CD4-positive, alpha-beta T cell treated with Interleukin-12 subunit alpha and Interleukin-12 subunit beta, for 1 hour (primary cell): ENCODE measurements around the gene NCAM1.
A peak's percentile ranks its signal among the peaks of the same experiment; 100 is the strongest.
"Not testable (repeated sequence)": the region's sequence is repeated elsewhere in the genome, so short reads cannot be mapped to it uniquely, and the experiment has no call there.

Experiments
- DNase-seq: peaks from one replicate; pipeline ENCODE4 v3.0.0-alpha.2; 2020

The NCAM1 gene

GRCh38 chr11:113282898-113283437 lies 321.7 kb downstream of the NCAM1 start:
- no peak for DNase-seq

- no peak for DNase-seq
Observed at GRCh38 chr11:113283881-113284280, 322.7 kb downstream of the NCAM1 start.

GRCh38 chr11:113286009-113286408 lies 324.8 kb downstream of the NCAM1 start:
- DNase-seq, result no peak

DNA sequence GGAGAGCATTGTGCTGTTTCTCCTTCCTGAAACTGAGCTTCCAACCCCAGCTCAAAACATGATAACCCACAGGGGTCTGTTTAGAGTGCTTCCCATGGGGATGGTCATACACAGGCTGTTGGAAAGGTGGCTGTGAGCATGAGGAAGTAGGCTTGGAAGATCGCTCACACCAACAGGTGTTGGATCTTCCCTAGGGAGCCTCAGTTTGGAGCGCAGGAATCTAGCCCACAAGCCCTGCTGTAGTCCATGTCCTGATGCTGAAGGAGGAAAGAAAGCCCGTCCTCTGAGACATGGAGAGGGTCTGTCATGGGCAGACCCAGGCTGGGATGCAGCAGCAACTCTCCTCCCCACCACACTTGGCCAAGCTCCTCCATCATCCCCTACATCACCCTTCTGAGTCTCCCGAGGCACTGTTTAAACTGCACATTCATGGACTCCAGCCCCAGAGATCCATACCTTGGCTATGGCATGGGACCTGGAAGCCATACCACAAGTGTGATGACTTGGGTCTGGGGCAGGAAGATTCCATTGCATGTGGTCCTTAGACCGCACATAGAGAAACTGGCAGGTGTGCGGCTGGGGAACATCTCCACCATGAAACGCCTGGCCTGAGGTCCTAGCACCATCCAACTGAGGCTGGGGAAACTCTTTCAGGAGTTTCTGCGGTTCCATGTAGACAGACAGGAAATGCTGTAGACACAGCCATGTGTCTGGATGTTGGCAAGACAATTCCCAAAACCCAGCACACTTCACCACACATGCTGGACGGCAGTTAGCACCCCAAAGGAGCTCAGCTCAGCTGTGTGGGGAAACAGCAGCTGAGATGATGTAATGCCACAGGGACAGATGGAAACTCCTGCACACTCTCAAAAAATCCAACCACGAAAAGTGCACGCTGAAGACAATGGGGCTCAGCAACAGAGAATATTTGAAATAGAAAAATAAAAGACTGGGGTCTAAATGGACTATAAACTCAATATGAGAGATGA lies 325.6 kb downstream of the NCAM1 start:
- DNase-seq, result no peak

DNA sequence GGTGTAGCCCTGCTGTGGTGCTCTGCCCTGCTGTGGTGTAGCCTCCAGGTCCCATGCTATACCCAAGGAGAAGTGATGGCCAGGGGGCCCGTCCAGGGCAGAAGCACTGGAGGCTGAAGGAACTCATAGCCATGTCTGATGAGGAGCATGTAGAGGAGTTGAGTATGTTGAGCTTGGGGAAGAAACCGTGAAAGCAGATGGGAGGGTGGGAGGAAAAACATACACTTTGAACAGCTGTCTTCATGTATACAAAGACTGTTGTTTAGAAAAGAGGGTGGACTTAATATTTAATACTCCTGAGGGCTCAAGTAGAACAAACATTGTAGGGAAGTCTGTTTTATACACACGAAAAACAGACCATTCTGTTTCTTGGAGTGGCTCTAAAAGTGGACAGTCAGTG lies 326.6 kb downstream of the NCAM1 start:
- DNase-seq, result no peak

DNA sequence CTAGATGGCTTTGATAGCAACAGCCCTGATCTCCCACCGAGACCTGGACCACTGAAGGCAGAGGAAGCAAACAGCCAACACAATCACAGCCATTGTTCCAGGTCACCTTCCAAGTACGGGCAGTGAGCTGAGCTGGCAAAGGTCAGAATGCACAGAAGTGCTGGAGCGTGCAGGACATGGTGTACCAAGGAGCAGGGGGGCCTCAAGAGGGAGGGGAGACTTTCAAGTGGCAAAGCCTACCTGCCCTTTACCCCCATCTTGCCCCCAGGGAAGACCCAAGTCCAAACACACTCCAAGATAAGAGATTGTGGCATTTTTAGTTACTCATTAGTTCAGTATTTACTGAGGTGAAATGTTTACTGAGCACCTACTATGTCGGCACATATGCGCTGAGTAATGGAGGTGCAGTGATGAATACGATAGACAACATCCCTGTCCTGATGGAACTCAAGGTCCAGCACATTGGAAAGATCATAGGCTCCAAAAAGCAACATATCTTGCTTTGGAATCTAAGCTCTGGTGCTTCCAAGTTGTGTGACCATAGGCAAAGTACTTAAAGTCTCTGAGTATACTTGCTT lies 327.2 kb downstream of the NCAM1 start:
- DNase-seq, result no peak

- DNase-seq, result peak; percentile 63
Observed at GRCh38 chr11:113289431-113290187, 328.4 kb downstream of the NCAM1 start.

DNA sequence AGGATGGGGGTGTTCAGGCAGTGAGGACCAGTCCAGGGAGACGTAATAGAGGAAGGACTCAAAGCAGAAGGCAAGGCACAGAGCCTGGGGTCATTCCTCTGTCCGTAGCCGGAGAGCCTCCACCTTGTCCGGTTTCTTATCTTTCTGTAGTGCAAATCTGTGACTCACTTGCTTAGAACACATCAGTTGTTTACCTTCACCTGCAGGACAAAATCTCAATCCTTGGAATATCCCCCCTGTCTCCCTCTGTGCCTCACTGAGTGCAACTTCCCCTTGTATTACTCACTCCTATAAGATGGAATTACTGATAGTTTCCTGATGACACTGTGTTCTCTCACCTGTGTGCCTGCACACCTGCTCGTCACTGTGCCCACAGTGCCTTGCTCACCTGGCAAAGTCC lies 332.7 kb downstream of the NCAM1 start:
- DNase-seq, result no peak

DNA sequence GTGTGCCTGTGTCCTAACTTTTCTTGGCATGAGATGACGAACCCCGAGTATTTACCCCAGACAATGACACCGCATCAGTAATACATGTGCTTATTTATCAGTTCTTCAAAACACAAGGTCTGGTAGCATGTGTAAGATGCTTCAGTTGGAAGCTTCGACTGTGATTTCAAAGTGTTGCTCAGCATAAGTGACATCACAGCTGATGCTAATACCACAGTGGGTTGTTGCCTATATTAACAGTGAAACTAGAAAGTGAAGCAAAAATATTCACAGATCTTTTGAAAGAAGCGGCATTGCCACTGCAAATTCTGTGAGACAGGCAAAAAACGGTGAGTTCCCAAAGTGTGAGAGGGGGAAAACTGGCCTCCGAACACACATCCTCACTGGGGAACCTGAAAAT lies 334.8 kb downstream of the NCAM1 start:
- no peak for DNase-seq

DNA sequence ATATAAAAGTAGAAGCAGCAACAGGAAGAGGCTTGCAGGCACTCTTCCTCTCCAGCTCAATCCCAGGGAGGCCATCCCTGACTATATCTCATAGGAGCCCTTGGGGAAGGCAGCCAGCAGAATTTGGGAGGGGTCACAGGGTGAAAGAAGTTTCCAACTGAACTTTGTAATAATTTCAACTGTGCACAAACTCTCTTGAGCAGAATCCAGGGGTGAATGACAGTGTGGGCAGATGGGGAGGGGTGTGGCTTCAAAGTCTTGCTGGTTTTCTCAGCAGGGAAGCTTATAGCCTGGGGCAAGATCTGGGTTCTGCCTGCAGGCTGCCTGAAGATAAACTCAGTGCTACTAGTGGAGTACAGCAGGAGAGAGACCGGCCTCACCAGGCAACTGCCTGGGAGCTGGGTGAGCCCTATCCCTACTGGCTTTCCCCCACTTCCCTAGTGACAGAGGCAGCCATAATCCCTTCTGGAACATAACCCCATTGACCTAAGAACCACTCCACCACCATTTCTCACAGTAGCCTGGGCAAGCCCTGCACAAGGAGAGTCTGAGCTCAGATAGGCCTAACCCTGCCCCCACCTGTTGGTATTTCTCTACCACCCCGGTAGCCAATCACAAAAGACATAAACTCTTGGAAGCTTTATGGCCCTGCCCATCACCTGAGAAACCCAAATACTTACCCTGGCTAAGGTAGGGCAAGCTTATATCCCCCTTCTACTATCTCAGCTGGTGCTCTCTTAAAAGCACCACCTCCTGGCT lies 335.4 kb downstream of the NCAM1 start:
- no peak for DNase-seq

- DNase-seq, result not testable (repeated sequence)
Observed at GRCh38 chr11:113298496-113298895, 337.3 kb downstream of the NCAM1 start.

- no peak for DNase-seq
Observed at GRCh38 chr11:113304916-113305315, 343.7 kb downstream of the NCAM1 start.

DNA sequence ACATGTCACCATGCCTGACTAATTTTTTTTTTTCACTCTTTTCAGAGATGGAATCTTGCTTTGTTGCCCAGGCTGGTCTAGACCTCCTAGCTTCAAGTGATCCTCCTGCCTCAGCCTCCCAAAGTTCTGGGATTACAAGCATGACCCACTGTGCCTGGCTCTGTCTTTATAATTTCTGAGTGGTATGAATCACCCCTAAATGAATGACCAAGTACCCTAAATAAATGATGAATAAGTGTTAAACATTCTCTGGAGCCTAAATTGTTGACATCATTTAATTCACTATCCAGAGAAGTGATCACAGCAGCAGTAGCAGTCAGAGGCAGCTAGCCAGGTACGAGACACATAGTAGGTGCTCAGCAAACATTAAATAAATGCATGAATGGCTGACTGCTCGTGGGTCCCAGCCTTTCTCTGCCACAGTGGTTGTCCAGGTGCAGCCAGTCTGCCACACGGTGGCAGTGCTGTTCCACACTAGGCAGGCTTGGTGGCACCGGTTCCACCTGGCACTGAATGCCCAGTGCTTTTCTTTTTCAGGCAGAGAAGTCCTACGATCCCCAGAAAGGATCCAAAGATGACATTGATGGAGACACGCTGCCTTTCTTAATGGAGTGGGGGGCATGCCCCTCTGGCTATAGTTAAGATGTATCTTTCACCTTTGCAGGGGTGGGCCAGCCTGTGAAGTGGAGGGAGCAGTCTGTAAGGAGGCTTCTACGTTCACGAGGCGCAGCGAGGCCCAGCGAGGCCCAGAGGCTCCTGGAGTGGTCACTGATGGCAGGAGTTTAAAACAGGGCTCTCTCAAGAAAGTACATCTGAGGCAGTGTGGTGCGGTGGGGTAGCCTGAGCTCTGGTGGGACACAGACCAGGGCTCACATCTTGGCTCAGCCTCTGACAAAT lies 344.5 kb downstream of the NCAM1 start:
- peak; percentile 72 for DNase-seq

GRCh38 chr11:113308601-113309000 lies 347.4 kb downstream of the NCAM1 start:
- DNase-seq, result no peak

- no peak for DNase-seq
Observed at GRCh38 chr11:113311536-113311935, 350.3 kb downstream of the NCAM1 start.

DNA sequence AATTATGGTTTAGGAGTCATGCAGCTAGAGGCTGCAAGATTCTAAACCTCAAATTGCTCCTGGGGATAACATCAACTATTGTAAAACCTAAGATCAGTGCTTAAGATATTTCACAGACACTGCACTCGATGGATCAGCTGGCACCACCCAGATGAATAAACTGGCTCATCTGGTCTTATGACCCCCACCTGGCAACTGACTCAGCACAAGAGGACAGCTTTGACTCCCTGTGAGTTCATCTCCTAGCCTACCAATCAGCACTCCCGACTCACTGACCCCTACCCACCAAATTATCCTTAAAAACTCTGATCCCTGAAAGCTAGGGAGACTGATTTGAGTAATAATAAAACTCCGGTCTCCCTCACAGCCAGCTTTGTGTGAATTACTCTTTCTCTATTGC lies 352.4 kb downstream of the NCAM1 start:
- DNase-seq, result no peak

GRCh38 chr11:113314065-113314388 lies 352.8 kb downstream of the NCAM1 start:
- DNase-seq, result no peak

DNA sequence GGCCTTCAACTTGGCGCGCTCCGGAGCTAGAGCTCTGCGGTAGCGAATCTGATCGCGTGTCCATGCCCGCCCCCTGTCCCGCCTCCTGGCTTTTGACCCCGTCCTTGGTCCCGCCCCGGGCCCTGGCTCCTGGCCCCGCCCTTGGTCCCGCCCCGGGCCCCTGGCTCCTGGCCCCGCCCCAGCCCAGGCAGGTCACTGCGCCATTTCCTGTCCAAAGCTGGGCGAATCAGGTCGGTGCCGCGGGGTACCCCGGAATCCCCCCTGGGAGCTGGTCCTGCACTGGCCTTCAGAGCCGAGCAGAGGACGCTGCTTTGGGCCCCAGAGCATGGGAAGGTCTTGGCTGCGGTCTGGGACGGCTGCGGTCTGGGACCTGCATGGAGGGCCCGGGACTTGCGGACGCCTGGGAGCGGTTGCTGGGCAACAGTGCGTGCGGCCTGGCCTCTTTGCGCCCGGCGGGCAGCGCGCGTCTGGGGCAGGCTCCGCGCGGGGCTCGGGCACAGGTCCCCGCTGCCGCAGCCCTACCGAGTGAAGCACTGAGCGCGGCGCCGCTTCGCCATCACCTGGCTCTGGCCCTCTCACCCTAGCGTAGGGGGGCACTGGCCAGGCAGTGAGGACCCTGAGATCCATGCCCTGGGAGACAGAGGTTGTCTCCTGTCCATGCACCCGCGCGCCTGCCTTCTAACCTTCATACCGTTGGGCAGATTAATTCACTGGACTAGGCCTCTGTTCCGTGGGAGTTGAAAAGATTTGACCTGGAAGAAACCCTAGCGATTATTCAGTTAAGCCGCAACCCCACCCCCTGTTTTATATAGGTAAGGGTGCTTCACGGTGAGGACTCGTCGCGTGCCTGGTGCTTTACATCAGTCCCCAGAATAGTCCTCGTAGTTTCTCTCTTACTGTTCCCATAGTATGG lies 353.4 kb downstream of the NCAM1 start, which contains the start of gene TTC12:
Gene TTC12, plus strand, starts transcription at position 195 of the 913 bp plus-strand sequence. CDS start 1,675 bp downstream, outside the sequence.
- peak; percentile 94 for DNase-seq

DNA sequence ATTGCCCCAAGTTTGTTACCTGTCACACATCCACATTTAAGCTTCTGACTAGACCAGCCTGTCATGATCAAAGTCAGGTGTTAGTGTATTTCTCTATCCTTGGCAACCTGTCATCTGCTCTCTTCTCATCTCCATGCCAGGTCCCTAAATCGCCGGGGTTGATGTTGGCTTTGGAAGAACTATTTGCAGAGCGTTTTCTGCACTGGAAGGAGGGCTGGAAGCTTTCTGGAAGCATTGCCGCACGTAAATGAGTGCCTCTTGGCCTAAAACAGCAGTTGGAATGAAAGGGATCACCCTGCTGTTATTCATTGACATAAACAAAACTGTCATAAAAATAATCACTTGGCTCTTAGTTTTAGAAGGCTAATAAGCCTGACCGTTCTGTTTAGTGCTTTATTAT lies 354.6 kb downstream of the NCAM1 start:
- no peak for DNase-seq

DNA sequence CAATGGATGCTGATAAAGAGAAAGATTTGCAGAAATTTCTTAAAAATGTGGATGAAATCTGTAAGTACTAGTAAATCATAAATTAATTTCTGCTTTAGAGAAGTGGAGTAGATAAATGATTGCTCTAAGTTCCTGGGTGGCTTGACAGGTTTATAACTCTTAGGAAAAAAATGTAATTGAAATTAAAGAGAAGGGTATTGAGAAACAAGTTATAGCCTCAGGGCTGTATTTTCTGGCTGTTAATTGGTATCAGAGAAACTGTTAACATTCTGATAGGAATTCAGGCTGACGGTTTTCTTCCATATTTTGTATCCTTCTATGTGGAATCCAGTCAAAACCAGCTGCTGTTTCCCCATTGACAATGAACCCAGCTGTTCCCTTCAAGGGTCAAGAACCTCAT lies 355.0 kb downstream of the NCAM1 start:
- no peak for DNase-seq
